SU-DHL-6 (cell line): ENCODE data around the gene ANKRD49.

Experiments used
- H2AFZ ChIP-seq: fragments of 200-600 bp; sonication (generic); 2 replicates; pipeline ENCODE4 v1.6.1; 2014; ENCODE audit warnings: low read depth, mild to moderate bottlenecking, moderate library complexity, mixed read lengths, antibody characterized with exemption, low read length; ENCODE audit not compliant: severe bottlenecking
- H3F3A ChIP-seq: fragments of 200-600 bp; shearing (Covaris generic); 2 replicates; pipeline ENCODE4 v1.6.0; 2016; ENCODE audit warnings: antibody characterized with exemption, mild to moderate bottlenecking; ENCODE audit not compliant: insufficient read depth
- H3K27ac ChIP-seq: fragments of 200-600 bp; sonication (generic); 2 replicates; pipeline ENCODE4 v1.5.1; 2016; ENCODE audit warnings: low read depth, mild to moderate bottlenecking, low read length, moderate library complexity, mixed read lengths
- H3K27me3 ChIP-seq: fragments of 200-600 bp; sonication (generic), shearing (Covaris generic); 2 replicates; pipeline ENCODE4 v1.6.0; 2014; ENCODE audit warnings: mild to moderate bottlenecking, low read length
- H3K36me3 ChIP-seq: fragments of 200-600 bp; sonication (generic); 2 replicates; pipeline ENCODE4 v1.6.1; 2014; ENCODE audit warnings: mild to moderate bottlenecking, low read length, mixed read lengths
- H3K4me2 ChIP-seq: fragments of 300-600, 200-600 bp; shearing (Covaris generic), sonication (generic); 2 replicates; pipeline ENCODE4 v1.6.0; 2014; ENCODE audit warnings: low read length, low read depth, mild to moderate bottlenecking; ENCODE audit not compliant: poor library complexity, severe bottlenecking
- H3K4me3 ChIP-seq: fragments of 200-600 bp; sonication (generic); 2 replicates; pipeline ENCODE4 v1.5.1; 2014; ENCODE audit warnings: antibody characterized with exemption, low read length, mild to moderate bottlenecking, mixed read lengths; ENCODE audit not compliant: insufficient read depth, poor library complexity, severe bottlenecking
- H3K79me2 ChIP-seq: fragments of 200-600 bp; sonication (generic); 2 replicates; pipeline ENCODE4 v1.6.1; 2014; ENCODE audit warnings: mild to moderate bottlenecking, low read length, moderate library complexity; ENCODE audit not compliant: insufficient read depth
- H3K9ac ChIP-seq: fragments of 200-600 bp; sonication (generic); 2 replicates; pipeline ENCODE4 v1.7.0; 2014; ENCODE audit warnings: mild to moderate bottlenecking, low read length
- H3K9me2 ChIP-seq: fragments of 200-600 bp; sonication (generic); replicated peaks from 2 replicates; pipeline ENCODE4 v1.6.1; 2014; ENCODE audit warnings: low read length; ENCODE audit not compliant: insufficient read depth
- H3K9me3 ChIP-seq: fragments of 200-600 bp; sonication (generic); 2 replicates; pipeline ENCODE4 v1.6.1; 2014; ENCODE audit warnings: low read length, mixed read lengths; ENCODE audit not compliant: insufficient read depth
- H4K20me1 ChIP-seq: fragments of 200-600 bp; sonication (generic); 2 replicates; pipeline ENCODE4 v1.6.1; 2014; ENCODE audit warnings: low read depth, mild to moderate bottlenecking, antibody characterized with exemption, low read length, moderate library complexity, mixed read lengths
- EZH2phosphoT487 ChIP-seq: fragments of 200-600 bp; sonication (generic), shearing (Covaris generic); conservative IDR thresholded peaks from 2 replicates; pipeline ENCODE4 v1.6.1; 2018; ENCODE audit warnings: mild to moderate bottlenecking, antibody characterized with exemption, low read length, moderate library complexity, mixed read lengths
- TF ChIP-seq, protein P1 (sequence below): fragments of 200-600 bp; sonication (generic); IDR thresholded peaks from one replicate; pipeline ENCODE4 v1.5.1; 2017; ENCODE audit warnings: antibody characterized with exemption, mild to moderate bottlenecking, low read length, moderate library complexity; ENCODE audit not compliant: insufficient read depth, poor library complexity, severe bottlenecking

The ANKRD49 gene

GRCh38 chr11:94493281-94494125, at the start of gene ANKRD49, which contains the start of gene MRE11:
TSS of gene ANKRD49 (plus strand) at chr11:94493984. CDS start at chr11:94496694, 2,710 bp downstream.
TSS of gene MRE11 (minus strand) at chr11:94493844. CDS start at chr11:94492801, 1,043 bp downstream.
- TF ChIP-seq, protein P1, sequence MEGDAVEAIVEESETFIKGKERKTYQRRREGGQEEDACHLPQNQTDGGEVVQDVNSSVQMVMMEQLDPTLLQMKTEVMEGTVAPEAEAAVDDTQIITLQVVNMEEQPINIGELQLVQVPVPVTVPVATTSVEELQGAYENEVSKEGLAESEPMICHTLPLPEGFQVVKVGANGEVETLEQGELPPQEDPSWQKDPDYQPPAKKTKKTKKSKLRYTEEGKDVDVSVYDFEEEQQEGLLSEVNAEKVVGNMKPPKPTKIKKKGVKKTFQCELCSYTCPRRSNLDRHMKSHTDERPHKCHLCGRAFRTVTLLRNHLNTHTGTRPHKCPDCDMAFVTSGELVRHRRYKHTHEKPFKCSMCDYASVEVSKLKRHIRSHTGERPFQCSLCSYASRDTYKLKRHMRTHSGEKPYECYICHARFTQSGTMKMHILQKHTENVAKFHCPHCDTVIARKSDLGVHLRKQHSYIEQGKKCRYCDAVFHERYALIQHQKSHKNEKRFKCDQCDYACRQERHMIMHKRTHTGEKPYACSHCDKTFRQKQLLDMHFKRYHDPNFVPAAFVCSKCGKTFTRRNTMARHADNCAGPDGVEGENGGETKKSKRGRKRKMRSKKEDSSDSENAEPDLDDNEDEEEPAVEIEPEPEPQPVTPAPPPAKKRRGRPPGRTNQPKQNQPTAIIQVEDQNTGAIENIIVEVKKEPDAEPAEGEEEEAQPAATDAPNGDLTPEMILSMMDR = no peak
- no peak for TF ChIP-seq EZH2phosphoT487
- H3K36me3 ChIP-seq = peaks cover 28% of the 10 kb centered on the region; the same call in 1 of the 2 replicates
- peak within 1 kb of the TSS; percentile 92 for H3K4me3 ChIP-seq
- H3K9me2 ChIP-seq = no peaks in the 10 kb centered on the region
- peak within 1 kb of the TSS; percentile 45 for H3K27ac ChIP-seq
- peaks cover 10% of the 10 kb centered on the region; the same call in 1 of the 2 replicates for H4K20me1 ChIP-seq
- peak within 1 kb of the TSS; percentile 79 for H3K9ac ChIP-seq
- peak within 1 kb of the TSS; percentile 95 for H3K4me2 ChIP-seq
- H3F3A ChIP-seq = 0 out of 2 replicates have a peak, but pooled peaks cover 4% of the 10 kb centered on the region
- H3K79me2 ChIP-seq = peaks cover 48% of the 10 kb centered on the region
- H3K27me3 ChIP-seq = no peaks in the 10 kb centered on the region
- no peaks in the 10 kb centered on the region for H3K9me3 ChIP-seq
- H2AFZ ChIP-seq = peak within 1 kb of the TSS; percentile 88

- H3K9me3 ChIP-seq = no peaks in the 10 kb centered on the region
- no peak overlapping the region for H3K9ac ChIP-seq
- TF ChIP-seq EZH2phosphoT487 = no peak
- TF ChIP-seq, protein P1 = no peak
- H3K36me3 ChIP-seq = peaks cover 11% of the 10 kb centered on the region; the same call in 1 of the 2 replicates
- H3K4me3 ChIP-seq = no peak overlapping the region
- no peaks in the 10 kb centered on the region for H3K27me3 ChIP-seq
- H3K79me2 ChIP-seq = no peaks in the 10 kb centered on the region
- no peaks in the 10 kb centered on the region for H3K9me2 ChIP-seq
- H3K4me2 ChIP-seq = no peak overlapping the region
- H3K27ac ChIP-seq = no peak overlapping the region
- no peaks in the 10 kb centered on the region for H3F3A ChIP-seq
- H4K20me1 ChIP-seq = no peaks in the 10 kb centered on the region
- no peak overlapping the region for H2AFZ ChIP-seq
Measured at GRCh38 chr11:94445641-94446040, 48.1 kb upstream of the ANKRD49 start.

DNA sequence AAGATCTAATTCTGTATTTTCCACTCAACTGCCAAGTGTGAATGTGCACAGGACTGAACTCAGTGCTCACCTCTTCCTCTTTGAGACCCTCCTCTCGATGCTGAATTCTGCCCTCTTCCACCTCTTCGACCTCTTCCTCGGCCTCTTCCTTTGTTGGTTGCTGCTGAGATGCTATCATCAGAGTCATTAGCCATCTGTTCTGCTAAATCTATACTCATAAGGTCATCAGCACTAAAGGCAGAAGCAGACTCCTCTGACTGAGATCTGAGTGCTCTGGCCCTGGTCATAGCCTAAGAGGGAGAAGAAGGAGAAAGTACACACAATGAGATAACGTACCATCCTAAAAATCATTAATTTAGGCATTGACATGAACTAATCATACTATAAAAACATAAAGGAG, 46.6 kb upstream of the ANKRD49 start:
- no peak for TF ChIP-seq EZH2phosphoT487
- TF ChIP-seq, protein P1 = no peak
- Histone ChIP-seq H3K27ac (no peak overlapping the region), H3K9ac (no peak overlapping the region), H3F3A (no peaks in the 10 kb centered on the region), H2AFZ (no peak overlapping the region), H3K79me2 (no peaks in the 10 kb centered on the region), H3K27me3 (no peaks in the 10 kb centered on the region), H3K4me2 (no peak overlapping the region), H3K9me2 (no peaks in the 10 kb centered on the region), H3K36me3 (peaks cover 11% of the 10 kb centered on the region; the same call in 1 of the 2 replicates), H4K20me1 (no peaks in the 10 kb centered on the region), H3K9me3 (no peaks in the 10 kb centered on the region), H3K4me3 (no peak overlapping the region)
